IMR-90 (cell line): Measurements from ENCODE around the gene FCGR2B. TPM values are rescaled to one million over a fixed set of nuclear protein-coding genes. Genes with fewer than 3 reads are reported as not detected.

Experiments
- ATAC-seq: fragments of 200-7000 bp; cut with Tn5 transposase; 2 replicates; pipeline ENCODE4 v1.9.1; 2020; ENCODE audit warnings: low read depth, mild to moderate bottlenecking, moderate library complexity
- BruUV-seq: library from RNA; stranded (reverse); fragments of 400-500 nt; replicated peaks from 2 replicates; lab custom pipeline; 2021; lab: Mats Ljungman, UMichigan
- CTCF ChIA-PET: fragments of 300-600 bp; formaldehyde crosslinking; extraction: SDS; loops from one replicate; lab custom pipeline; 2021; ENCODE audit warnings: antibody characterized with exemption; lab: Yijun Ruan, JAX
- POLR2A ChIA-PET: fragments of 300-600 bp; sonication (Branson Sonifier 250); formaldehyde crosslinking; loops from one replicate; lab custom pipeline; 2022; ENCODE audit warnings: antibody characterized with exemption; ENCODE audit not compliant: unreplicated experiment; lab: Charles Lee
- DNase-seq: peaks from one replicate; pipeline ENCODE4 v3.0.0; 2013
- H2AFZ ChIP-seq: replicated peaks from 2 replicates; pipeline ENCODE3; 2013; ENCODE audit warnings: low read length, mild to moderate bottlenecking; ENCODE audit not compliant: poor library complexity
- H2AK5ac ChIP-seq: 2 replicates; pipeline ENCODE4 v1.6.1; 2013; ENCODE audit warnings: low read depth, low read length, inconsistent platforms
- H2AK9ac ChIP-seq: replicated peaks from 2 replicates; pipeline ENCODE3; 2013; ENCODE audit warnings: mild to moderate bottlenecking, low read depth, low read length, moderate library complexity; ENCODE audit not compliant: poor library complexity
- H2BK120ac ChIP-seq: 2 replicates; pipeline ENCODE4 v1.6.1; 2013; ENCODE audit warnings: low read depth, low read length, inconsistent platforms
- H2BK15ac ChIP-seq: 3 replicates; pipeline ENCODE4 v1.6.1; 2013; ENCODE audit warnings: low read depth, low read length, inconsistent platforms
- H2BK20ac ChIP-seq: 2 replicates; pipeline ENCODE4 v1.6.1; 2013; ENCODE audit warnings: low read depth, mild to moderate bottlenecking, inconsistent platforms, low read length, moderate library complexity
- H2BK5ac ChIP-seq: 2 replicates; pipeline ENCODE4 v1.6.1; 2013; ENCODE audit warnings: mild to moderate bottlenecking, low read depth, low read length, inconsistent platforms; ENCODE audit not compliant: poor library complexity, severe bottlenecking
- H3K14ac ChIP-seq: replicated peaks from 2 replicates; pipeline ENCODE4 v1.6.1; 2013; ENCODE audit warnings: low read depth, low read length, inconsistent platforms
- H3K18ac ChIP-seq: 2 replicates; pipeline ENCODE4 v1.6.1; 2013; ENCODE audit warnings: low read depth, low read length, control low read depth
- H3K23ac ChIP-seq: 2 replicates; pipeline ENCODE4 v1.6.1; 2013; ENCODE audit warnings: low read depth, low read length, inconsistent platforms
- H3K27ac ChIP-seq: 2 replicates; pipeline ENCODE4 v1.5.1; 2013; ENCODE audit warnings: mild to moderate bottlenecking, control low read depth, low read length; ENCODE audit not compliant: insufficient read depth
- H3K27me3 ChIP-seq: 2 replicates; pipeline ENCODE4 v1.6.1; 2013; ENCODE audit warnings: low read length; ENCODE audit not compliant: control insufficient read depth, insufficient read depth
- H3K36me3 ChIP-seq: 2 replicates; pipeline ENCODE4 v1.6.1; 2013; ENCODE audit warnings: low read length, mixed read lengths; ENCODE audit not compliant: control insufficient read depth, insufficient read depth
- H3K4ac ChIP-seq: 2 replicates; pipeline ENCODE4 v1.6.1; 2013; ENCODE audit warnings: low read depth, low read length, inconsistent platforms
- H3K4me1 ChIP-seq: 2 replicates; pipeline ENCODE4 v1.6.1; 2013; ENCODE audit warnings: low read length, mixed read lengths; ENCODE audit not compliant: control insufficient read depth, insufficient read depth
- H3K4me2 ChIP-seq: 2 replicates; pipeline ENCODE4 v1.6.1; 2013; ENCODE audit warnings: low read depth, mild to moderate bottlenecking, control low read depth, low read length, moderate library complexity
- H3K4me3 ChIP-seq: 2 replicates; pipeline ENCODE4 v1.5.1; 2013; ENCODE audit warnings: low read depth, mild to moderate bottlenecking, control low read depth, low read length, moderate library complexity; ENCODE audit not compliant: insufficient read depth
- H3K56ac ChIP-seq: 2 replicates; pipeline ENCODE4 v1.6.1; 2013; ENCODE audit warnings: low read length, inconsistent platforms; ENCODE audit not compliant: insufficient read depth; ENCODE audit errors: extremely low read depth
- H3K79me1 ChIP-seq, 2 experiments: 2 replicates each; pipeline ENCODE4 v1.6.1; 2013; ENCODE audit warnings: low read length in 2 of 2, inconsistent platforms in 1 of 2, low read depth in 1 of 2
- H3K9ac ChIP-seq: 2 replicates; pipeline ENCODE4 v1.6.1; 2013; ENCODE audit warnings: low read depth, low read length, control low read depth
- H3K9me1 ChIP-seq: 2 replicates; pipeline ENCODE4 v1.6.1; 2013; ENCODE audit warnings: low read length, inconsistent platforms; ENCODE audit not compliant: insufficient read depth
- H3K9me3 ChIP-seq: 2 replicates; pipeline ENCODE4 v1.6.1; 2013; ENCODE audit warnings: low read length; ENCODE audit not compliant: control insufficient read depth, insufficient read depth
- H4K20me1 ChIP-seq: 2 replicates; pipeline ENCODE4 v1.6.1; 2013; ENCODE audit warnings: low read length, inconsistent platforms; ENCODE audit not compliant: insufficient read depth
- H4K5ac ChIP-seq: 2 replicates; pipeline ENCODE4 v1.6.1; 2013; ENCODE audit warnings: mild to moderate bottlenecking, low read depth, low read length, control low read depth
- H4K8ac ChIP-seq, 2 experiments: 2 replicates each; pipeline ENCODE4 v1.6.1; 2013; ENCODE audit warnings: low read depth in 2 of 2, low read length in 2 of 2, control low read depth in 1 of 2, inconsistent platforms in 1 of 2
- H4K91ac ChIP-seq: 2 replicates; pipeline ENCODE4 v1.6.1; 2013; ENCODE audit warnings: low read depth, low read length, inconsistent platforms; ENCODE audit not compliant: insufficient read depth
- BHLHE40 ChIP-seq: fragments of 150-350 bp; IDR thresholded peaks from 2 replicates; pipeline ENCODE4 v1.6.1; 2016; ENCODE audit warnings: mild to moderate bottlenecking, low read depth, low read length
- FOS ChIP-seq: fragments of 150-350 bp; IDR thresholded peaks from 2 replicates; pipeline ENCODE4 v1.6.1; 2016; ENCODE audit warnings: low read depth, low read length
- MAFK ChIP-seq: IDR thresholded peaks from 2 replicates; pipeline ENCODE4 v1.6.1; 2012; ENCODE audit warnings: low read depth, low read length, improper control_type of control experiment
- WGBS, 2 experiments: methylation state at CpG; one replicate each; pipeline versions ENCODE4 v1.1.5 to v1.1.7; 2013; ENCODE audit warnings: missing lambda C conversion rate in 2 of 2; ENCODE audit not compliant: insufficient read length in 1 of 2; ENCODE audit errors: extremely low coverage in 2 of 2; 5-methylcytosine and 5-hydroxymethylcytosine counted together
- dilution Hi-C: fragments of 300-500 bp; cut with HindIII; formaldehyde crosslinking; loops from one replicate; pipeline ENCODE4 v1.14.3; 2018; ENCODE audit warnings: low sequenced_read_pairs; ENCODE audit not compliant: unreplicated experiment
- in situ Hi-C: fragments of 300-500 bp; cut with MboI; formaldehyde crosslinking; loops from 3 replicates; pipeline ENCODE4 v1.14.3; 2019; ENCODE audit warnings: low sequenced_read_pairs, inconsistent platforms, mixed read lengths
- intact Hi-C: fragments of 100-400 bp; cut with micrococcal nuclease; formaldehyde crosslinking; loops from 2 replicates; pipeline ENCODE4 v1.10.0; 2022
- polyA plus RNA-seq, 3 experiments: library from polyadenylated mRNA; depleted of rRNA; stranded (reverse); fragments of >200 nt; gene quantifications; 2 replicates each; pipeline ENCODE4 v1.2.3, GENCODE V29; 2012; ENCODE audit warnings: low replicate concordance in 1 of 3
- total RNA-seq: library from RNA; depleted of rRNA; stranded (reverse); fragments of >200 nt; gene quantifications from 2 replicates; pipeline ENCODE4 v1.2.3, GENCODE V29; 2012
- TF ChIP-seq, protein P1 (sequence below): fragments of 150-350 bp; IDR thresholded peaks from 2 replicates; pipeline ENCODE4 v1.6.1; 2016; ENCODE audit warnings: low read depth, mild to moderate bottlenecking, low read length, moderate library complexity, borderline replicate concordance

Gene FCGR2B
- total and polyA plus RNA-seq, 2 of the 4 experiments (the other 2 are of a cell fraction): not detected

DNA sequence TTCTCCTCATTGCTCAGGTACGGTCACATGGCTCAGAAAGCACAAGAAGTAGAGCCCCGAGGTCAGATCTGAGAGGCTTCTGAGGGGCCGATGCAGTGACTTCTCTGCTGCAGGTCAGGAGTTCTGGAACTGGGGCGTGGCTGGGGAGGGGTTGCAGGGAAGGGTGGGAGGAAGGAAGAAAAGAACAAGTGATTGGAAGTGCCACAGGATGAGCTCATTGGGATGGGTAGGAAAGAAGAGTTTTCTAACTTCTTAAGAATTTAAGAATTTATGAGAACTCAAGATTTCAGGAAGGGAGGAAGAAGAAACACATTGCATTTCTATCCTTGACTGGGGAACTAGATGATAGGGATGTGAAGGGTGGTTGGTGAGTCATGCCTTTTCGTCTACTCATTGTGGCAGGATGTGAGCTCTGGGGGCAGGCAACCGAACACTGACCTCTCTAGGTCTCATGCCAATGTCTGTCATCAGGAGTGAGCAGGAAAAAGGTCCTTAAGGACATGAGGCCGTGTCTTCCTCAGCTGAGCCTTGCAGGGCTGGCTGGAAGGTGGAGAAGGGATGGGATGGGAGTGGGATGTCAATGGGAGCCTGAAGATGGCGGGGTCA lies 58.9 kb downstream of the FCGR2B start (continued):
- TF ChIP-seq BHLHE40 (peak; percentile 39; the same call in 1 of the 2 replicates), MAFK (no peak)

GRCh38 chr1:161722406-161722805 lies 59.5 kb downstream of the FCGR2B start:
- no peak overlapping the region for H2AK9ac ChIP-seq
- peaks cover 22% of the 10 kb centered on the region for H3K9me1 ChIP-seq
- H3K9me3 ChIP-seq: no peaks in the 10 kb centered on the region
- BruUV-seq: no TSS peak
- ATAC-seq (no peak), DNase-seq (no peak)
- H3K4me3 ChIP-seq: no peak overlapping the region
- H3K14ac ChIP-seq: peak overlapping the region; percentile 1; the same call in 1 of the 2 replicates
- H2BK5ac ChIP-seq: peak overlapping the region; percentile 1
- no peak overlapping the region; the same call in 1 of the 2 replicates for H3K27ac ChIP-seq
- H2AK5ac ChIP-seq: peak overlapping the region; percentile 32; the same call in 1 of the 2 replicates
- no peak overlapping the region for H3K9ac ChIP-seq
- peak overlapping the region; percentile 12; the same call in 1 of the 3 replicates for H2BK15ac ChIP-seq
- ChIA-PET POLR2A (no interaction called here), CTCF (no interaction called here)
- no peak overlapping the region for H3K18ac ChIP-seq
- no CpG with 5 or more reads among the region's 1 CpG for WGBS, 2 experiments
- H2AFZ ChIP-seq: no peak overlapping the region
- H2BK120ac ChIP-seq: peak overlapping the region; percentile 71
- peak overlapping the region; percentile 74 for H3K4ac ChIP-seq
- peak overlapping the region in 1 of 2 experiments; percentile 2; a peak in 1 of 4 replicates for H4K8ac ChIP-seq
- H3K4me1 ChIP-seq: peaks cover 2% of the 10 kb centered on the region
- H3K36me3 ChIP-seq: no peaks in the 10 kb centered on the region
- H3K79me1 ChIP-seq: peaks cover 3 to 13% of the 10 kb centered on the region in 2 experiments; a peak in 1 of 4 replicates
- TF ChIP-seq MAFK (no peak), FOS (no peak)
- TF ChIP-seq, protein P1, sequence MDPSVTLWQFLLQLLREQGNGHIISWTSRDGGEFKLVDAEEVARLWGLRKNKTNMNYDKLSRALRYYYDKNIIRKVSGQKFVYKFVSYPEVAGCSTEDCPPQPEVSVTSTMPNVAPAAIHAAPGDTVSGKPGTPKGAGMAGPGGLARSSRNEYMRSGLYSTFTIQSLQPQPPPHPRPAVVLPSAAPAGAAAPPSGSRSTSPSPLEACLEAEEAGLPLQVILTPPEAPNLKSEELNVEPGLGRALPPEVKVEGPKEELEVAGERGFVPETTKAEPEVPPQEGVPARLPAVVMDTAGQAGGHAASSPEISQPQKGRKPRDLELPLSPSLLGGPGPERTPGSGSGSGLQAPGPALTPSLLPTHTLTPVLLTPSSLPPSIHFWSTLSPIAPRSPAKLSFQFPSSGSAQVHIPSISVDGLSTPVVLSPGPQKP: no peak
- no peaks in the 10 kb centered on the region for H4K20me1 ChIP-seq
- H3K23ac ChIP-seq: no peak overlapping the region
- no peaks in the 10 kb centered on the region for H3K27me3 ChIP-seq
- peak overlapping the region; percentile 20; the same call in 1 of the 2 replicates for H4K91ac ChIP-seq
- no peak overlapping the region for H4K5ac ChIP-seq
- dilution Hi-C loops: no loop called here
- in situ Hi-C loops: no loop called here
- H3K4me2 ChIP-seq: no peak overlapping the region
- peak overlapping the region; percentile 77 for H2BK20ac ChIP-seq
- no peak overlapping the region for H3K56ac ChIP-seq
- intact Hi-C loops: no loop called here
